Esophagus squamous epithelium (tissue), 4 donors: ENCODE data around the gene NFX1.

Experiments used
- POLR2A ChIP-seq, 4 donors: fragments of 450-650 bp; IDR thresholded peaks; one replicate each; pipeline ENCODE4 v1.6.1; 2017; ENCODE audit warnings: antibody characterized with exemption in 4 of 4, mild to moderate bottlenecking in 4 of 4, moderate library complexity in 3 of 4
- TF ChIP-seq, protein P1 (sequence below), 6 experiments: fragments of 450-650 bp in 4 of 6; fragments of 200-600 bp in 2 of 6; sonication (generic) in 2 of 6; IDR thresholded peaks; one replicate each; pipeline ENCODE4 v1.5.1; 2016 to 2019; ENCODE audit warnings: antibody characterized with exemption in 6 of 6, mild to moderate bottlenecking in 4 of 6, moderate library complexity in 4 of 6

DNA sequence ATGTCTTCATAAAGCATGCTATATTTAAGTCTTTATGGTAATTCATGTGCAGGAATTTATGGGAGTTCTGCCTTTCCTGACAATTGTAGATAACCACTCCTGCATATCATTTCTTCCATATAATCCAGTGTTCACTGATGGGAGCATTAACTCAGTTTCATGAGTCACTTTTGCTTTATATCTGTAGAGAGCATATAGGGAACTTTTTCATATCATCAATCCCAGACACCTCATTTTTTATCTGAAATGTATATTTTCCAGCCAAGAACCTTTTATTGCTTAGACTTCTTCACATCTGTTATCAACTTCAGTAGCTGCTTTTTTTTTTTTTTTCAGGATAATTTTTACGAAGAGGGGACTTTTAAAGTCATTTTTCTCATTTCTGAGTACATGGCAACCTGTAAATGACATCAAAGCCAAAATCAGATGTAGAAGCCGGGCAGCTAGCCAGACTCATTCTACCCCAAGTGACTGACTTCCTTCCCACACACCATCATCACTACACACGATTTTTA is 41.1 kb downstream of the NFX1 start:
- TF ChIP-seq, protein P1, sequence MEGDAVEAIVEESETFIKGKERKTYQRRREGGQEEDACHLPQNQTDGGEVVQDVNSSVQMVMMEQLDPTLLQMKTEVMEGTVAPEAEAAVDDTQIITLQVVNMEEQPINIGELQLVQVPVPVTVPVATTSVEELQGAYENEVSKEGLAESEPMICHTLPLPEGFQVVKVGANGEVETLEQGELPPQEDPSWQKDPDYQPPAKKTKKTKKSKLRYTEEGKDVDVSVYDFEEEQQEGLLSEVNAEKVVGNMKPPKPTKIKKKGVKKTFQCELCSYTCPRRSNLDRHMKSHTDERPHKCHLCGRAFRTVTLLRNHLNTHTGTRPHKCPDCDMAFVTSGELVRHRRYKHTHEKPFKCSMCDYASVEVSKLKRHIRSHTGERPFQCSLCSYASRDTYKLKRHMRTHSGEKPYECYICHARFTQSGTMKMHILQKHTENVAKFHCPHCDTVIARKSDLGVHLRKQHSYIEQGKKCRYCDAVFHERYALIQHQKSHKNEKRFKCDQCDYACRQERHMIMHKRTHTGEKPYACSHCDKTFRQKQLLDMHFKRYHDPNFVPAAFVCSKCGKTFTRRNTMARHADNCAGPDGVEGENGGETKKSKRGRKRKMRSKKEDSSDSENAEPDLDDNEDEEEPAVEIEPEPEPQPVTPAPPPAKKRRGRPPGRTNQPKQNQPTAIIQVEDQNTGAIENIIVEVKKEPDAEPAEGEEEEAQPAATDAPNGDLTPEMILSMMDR (IDR thresholded peaks at IDR 0.05) = no peak
- TF ChIP-seq POLR2A (IDR thresholded peaks at IDR 0.05) = no peak
